B cell (primary cell): ENCODE data around the gene MGAT5.

Source experiments
- CTCF ChIP-seq: fragments of 200-600 bp; IDR thresholded peaks from one replicate; pipeline ENCODE4 v1.8.0; 2022; ENCODE audit warnings: antibody characterized with exemption, mild to moderate bottlenecking
- EZH2 ChIP-seq: IDR thresholded peaks from 2 replicates; pipeline ENCODE4 v1.6.1; 2012; ENCODE audit warnings: borderline replicate concordance, low read depth, mild to moderate bottlenecking, moderate library complexity, low read length; ENCODE audit not compliant: insufficient read depth, poor library complexity, severe bottlenecking

- TF ChIP-seq CTCF (peak; percentile 80), EZH2 (no peak)
Observed at GRCh38 chr2:134245340-134245984, 8.4 kb upstream of the MGAT5 start.
